ENCODE results near the gene NOL12.

Gene NOL12

DNA sequence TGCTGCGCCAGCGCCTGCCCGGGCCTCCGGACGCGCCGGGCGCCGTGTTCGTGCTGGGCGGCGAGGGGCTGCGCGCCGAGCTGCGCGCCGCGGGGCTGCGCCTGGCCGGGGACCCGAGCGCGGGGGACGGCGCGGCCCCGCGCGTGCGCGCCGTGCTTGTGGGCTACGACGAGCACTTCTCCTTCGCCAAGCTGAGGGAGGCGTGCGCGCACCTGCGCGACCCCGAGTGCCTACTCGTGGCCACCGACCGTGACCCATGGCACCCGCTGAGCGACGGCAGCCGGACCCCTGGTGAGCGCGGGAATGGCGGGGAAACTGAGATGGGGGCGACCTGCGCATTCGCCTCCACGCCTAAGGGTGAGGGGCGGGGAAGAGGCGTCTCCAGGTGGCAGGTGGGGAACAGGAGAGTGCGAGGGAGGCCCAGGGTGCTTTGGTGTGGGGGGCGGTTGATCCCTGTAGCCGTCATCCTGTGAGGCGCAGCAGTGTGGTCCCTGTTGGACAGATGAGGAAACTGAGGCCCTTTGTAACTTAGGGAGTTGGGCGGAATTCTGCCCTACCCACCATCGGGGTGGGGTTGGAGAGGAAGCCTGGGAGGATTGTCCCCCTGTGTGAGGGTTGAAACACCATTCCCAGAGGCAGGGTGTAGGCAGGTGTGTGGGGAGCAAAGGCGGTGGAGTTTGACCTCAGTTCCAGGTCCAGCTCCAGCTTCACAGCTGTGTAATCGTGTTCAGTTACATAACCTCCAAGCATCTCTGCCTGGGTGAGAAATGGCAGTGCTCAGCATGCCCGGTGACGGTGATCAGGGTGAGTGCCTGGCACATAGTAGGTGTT lies 26.9 kb upstream of the NOL12 start:
- in situ Hi-C loops (cut with MboI; ENCODE audit: low sequenced_read_pairs) = no loop called here

- in situ Hi-C loops (cut with MboI; ENCODE audit: low sequenced_read_pairs) = no loop called here
Observed at GRCh38 chr22:37659897-37660708, 26.0 kb upstream of the NOL12 start.

DNA sequence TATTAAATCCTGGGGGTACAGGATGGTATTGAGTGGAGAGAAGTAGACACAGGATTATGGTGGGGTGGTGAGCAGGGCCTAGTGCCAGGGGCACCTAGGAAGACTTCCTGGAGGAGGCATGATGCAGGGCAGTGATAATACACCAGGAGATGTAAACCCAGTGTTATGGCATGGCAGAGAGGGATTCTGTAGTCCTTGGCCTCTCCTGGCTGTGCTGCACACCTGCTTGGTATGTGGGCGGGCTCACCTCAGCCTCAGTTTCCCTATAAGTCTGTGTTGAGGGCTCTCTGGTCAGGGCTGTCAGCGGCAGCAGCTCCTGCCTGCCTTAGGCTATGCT lies 25.5 kb upstream of the NOL12 start:
- in situ Hi-C loops (cut with MboI; ENCODE audit: low sequenced_read_pairs) = no loop called here

DNA sequence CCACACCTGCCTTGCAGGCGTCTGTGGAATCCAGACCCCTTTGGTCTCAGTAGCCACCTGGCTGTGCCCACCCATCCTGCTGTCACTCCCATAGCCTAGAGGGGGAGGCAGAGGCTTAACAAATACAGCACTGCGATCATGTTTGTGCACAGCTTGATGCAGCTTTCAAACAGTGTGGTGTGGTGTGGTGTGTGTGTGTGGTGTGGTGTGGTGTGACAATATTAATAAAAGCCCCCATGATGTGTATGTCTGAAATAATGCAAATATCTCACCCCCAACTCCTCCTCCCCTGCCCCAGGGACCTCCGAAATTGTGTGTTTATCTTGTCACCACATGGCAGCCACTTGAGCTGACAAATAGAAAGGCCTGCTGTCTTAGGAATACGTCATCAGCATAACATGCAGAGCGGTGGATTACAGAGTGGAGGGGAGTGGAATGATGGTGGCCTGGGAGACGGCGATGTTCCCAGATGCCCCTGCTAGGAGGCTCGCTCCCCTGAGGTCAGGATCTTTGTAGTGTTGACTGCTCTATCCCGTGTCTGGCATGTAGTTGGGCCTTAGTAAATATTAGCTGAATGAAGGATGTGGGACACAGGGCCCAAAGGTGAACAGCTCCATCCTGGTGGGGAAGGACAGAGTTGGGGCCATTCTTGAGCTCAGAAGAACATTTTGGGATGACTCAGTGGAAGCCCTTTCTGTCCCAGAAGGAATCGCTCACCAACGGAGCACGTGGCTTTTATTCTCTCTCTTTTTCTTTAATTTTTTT lies 24.8 kb upstream of the NOL12 start:
- in situ Hi-C loops (cut with MboI; ENCODE audit: low sequenced_read_pairs) = no loop called here

- in situ Hi-C loops (cut with MboI; ENCODE audit: low sequenced_read_pairs) = no loop called here
Observed at GRCh38 chr22:37662039-37662438, 24.1 kb upstream of the NOL12 start.

DNA sequence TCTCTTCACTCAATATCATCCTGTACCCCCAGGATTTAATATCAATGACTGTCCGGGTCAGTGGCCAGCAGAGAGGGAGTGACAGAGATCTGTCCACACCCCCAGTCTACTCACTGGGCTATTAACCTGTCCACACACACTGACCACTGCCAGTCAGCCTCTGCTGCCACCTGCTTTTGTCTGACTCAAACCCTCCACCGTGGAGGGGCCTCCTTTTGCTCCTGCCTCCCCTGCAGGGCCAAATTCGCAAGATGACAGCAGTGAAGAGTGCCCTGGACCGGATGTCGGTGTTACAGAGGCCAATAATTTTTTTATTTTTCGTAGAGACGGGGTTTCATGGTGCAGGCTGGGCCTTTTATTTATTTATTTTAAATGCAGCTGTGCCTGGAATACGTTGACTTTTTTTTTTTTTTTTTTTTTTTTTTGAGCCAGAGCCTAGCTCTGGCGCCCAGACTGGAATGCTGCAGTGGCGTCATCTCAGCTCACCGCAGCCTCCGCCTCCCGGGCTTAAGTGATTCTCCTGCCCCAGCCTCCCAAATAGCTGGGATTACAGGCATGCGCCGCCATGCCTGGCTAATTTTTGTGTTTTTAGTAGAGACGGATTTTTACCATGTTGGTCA lies 22.5 kb upstream of the NOL12 start:
- in situ Hi-C loops (cut with MboI; ENCODE audit: low sequenced_read_pairs) = no loop called here

DNA sequence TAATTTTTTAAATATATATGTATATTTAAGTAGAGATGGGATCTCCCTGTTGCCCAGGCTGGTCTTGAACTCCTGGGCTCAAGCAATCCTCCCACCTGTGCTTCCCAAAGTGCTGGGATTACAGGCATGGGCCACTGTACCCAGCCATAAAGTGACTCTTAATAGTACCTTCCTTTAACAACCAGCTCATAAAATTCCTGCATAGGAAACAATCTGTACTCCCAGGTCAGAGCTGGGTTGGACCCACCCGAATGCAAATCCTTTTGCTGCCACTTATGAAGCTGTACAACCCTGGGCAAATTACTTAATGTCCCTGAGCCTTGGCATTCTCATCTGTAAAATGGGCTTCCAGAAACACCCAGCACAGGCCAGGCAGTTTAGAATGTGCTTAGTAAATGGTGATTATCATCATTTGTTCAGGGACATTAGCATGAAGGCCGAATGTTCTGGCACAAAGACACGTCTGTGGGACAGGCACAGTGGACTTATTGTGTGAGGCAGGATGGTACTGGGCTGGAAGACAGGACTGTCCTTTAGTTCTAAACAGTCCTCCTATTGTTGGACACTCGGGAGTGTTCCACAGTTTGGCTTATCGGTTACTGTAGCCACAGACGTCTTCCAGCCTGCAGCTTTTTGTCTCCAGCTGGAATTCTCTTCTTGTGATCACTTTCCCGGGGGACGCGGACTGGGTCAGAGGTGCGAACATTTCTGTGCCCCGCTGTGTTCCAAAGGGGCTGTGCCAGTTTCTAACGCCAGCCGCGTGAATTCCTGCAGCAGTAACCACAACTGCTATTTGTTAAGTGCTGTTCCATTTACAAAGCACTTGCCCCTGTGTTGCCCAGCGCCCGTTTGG lies 21.7 kb upstream of the NOL12 start:
- in situ Hi-C loops (cut with MboI; ENCODE audit: low sequenced_read_pairs) = no loop called here

DNA sequence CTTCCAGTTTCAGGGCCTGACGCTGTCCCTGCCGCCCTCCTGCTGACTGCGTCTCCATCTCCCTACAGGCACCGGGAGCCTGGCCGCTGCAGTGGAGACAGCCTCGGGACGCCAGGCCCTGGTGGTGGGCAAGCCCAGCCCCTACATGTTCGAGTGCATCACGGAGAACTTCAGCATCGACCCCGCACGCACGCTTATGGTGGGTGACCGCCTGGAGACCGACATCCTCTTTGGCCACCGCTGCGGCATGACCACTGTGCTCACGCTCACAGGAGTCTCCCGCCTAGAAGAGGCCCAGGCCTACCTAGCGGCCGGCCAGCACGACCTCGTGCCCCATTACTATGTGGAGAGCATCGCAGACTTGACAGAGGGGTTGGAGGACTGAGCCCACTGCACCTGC lies 20.7 kb upstream of the NOL12 start:
- in situ Hi-C loops (cut with MboI; ENCODE audit: low sequenced_read_pairs) = no loop called here

- in situ Hi-C loops (cut with MboI; ENCODE audit: low sequenced_read_pairs) = no loop called here
Observed at GRCh38 chr22:37669586-37669985, 16.6 kb upstream of the NOL12 start.

DNA sequence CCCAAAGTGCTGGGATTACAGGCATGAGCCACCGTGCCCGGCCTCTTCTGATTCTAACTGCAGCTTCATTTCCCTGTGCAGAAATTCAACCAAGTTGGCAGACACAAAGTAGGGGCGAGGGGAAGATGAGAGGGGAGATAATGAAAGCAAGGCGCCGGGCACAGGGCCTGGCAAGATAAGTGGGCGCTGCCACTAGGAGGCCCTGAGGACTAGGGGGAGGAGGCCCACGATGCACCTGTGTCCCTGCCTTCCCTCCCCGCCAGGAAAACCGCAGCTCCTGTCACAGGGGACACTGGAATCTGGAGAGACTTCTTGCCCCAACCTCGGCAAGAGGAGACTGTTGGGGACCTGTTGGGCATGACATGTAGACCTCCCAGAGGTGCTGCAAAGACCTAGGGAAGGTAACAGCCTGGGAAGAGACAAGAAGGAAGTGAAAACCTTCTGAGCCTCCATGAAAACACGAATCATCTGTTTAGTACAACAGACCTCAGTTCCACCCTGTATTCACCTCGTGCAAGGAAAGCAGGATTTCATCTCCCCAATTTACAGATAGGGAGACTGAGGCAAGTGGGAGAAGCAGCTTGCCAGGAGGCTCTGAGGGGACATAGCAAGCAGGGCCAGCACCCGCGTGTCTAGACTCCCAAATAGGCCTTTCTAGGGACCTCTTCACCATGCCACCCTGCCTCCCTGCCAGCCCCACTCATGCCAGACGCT lies 13.8 kb upstream of the NOL12 start:
- in situ Hi-C loops (cut with MboI; ENCODE audit: low sequenced_read_pairs) = no loop called here

DNA sequence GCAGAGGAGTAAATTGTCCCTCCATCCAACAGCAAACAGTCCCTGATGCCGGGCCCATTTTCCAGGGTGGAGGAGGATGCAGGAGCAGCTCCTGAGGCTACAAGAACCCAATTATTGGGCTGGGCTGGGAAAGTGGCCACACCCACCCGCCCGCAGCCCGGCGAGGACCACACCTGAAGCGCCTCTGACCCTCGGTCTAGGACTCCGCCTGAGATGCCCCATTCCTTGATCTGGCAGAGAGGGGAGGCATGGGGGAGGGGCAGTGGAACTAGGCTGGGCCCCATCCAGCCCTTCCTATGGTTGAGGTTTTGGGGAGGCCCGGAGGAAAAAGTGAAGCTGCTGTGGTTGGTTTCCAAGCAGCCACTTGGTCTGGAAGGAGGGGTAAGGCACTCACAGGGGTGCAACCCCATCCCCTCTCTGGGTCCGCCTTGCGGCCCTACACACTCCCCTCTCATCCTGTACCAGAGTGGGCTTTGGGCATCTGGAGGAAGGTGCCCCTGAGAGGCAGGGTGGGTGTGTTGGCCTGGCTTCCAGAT lies 13.2 kb upstream of the NOL12 start:
- in situ Hi-C loops (cut with MboI; ENCODE audit: low sequenced_read_pairs) = no loop called here

- in situ Hi-C loops (cut with MboI; ENCODE audit: low sequenced_read_pairs) = no loop called here
Observed at GRCh38 chr22:37674248-37674647, 11.9 kb upstream of the NOL12 start.

DNA sequence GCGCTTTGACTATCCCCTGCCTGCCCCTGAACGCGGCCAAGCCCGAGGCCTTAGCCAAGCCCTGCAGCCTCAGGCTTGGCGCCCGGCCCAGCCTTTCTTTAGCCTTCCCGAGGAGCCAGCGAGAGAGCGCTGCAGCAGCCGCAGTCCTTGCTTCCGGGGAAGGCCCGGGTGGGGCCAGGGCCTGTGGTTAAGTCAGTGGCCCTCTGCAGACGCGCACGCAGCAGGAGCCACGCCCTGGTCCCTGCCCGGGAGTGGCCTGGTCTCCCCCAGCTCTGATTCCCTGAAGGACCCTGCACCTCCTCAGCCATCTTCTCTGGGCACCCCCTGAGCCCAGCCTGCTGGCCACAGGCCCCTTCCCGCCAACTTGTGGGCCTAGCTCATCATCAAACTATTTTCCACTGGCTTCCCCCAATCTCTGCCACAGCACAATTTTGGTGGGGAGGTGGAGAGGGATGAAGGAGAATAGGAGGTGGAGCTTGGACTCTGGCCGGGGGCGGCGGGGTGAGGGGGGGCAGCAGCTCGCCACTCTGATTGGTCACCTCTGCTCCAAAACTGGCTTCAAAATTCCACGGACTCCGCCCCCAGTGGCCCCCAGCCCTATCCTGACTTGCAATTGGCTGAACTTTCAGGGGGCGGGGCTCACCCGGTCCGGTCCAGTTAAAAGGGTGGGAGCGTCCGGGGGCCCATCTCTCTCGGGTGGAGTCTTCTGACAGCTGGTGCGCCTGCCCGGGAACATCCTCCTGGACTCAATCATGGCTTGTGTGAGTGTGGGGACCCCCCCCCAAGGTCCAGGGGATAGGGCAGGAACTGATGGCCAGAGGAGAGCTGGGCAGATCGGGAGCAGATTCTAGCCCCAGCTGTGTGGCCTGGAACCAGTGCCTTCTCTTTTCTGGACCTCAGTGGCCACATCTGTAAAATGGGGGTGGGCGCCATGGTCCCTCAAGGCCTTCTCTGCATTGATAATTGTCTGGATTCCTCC lies 10.9 kb upstream of the NOL12 start, which contains the start of gene LGALS1:
TSS of gene LGALS1 (plus strand) at position 686 of the 979 bp plus-strand sequence. CDS start at position 753, 67 bp downstream.
- in situ Hi-C loops (cut with MboI; ENCODE audit: low sequenced_read_pairs) = no loop called here

DNA sequence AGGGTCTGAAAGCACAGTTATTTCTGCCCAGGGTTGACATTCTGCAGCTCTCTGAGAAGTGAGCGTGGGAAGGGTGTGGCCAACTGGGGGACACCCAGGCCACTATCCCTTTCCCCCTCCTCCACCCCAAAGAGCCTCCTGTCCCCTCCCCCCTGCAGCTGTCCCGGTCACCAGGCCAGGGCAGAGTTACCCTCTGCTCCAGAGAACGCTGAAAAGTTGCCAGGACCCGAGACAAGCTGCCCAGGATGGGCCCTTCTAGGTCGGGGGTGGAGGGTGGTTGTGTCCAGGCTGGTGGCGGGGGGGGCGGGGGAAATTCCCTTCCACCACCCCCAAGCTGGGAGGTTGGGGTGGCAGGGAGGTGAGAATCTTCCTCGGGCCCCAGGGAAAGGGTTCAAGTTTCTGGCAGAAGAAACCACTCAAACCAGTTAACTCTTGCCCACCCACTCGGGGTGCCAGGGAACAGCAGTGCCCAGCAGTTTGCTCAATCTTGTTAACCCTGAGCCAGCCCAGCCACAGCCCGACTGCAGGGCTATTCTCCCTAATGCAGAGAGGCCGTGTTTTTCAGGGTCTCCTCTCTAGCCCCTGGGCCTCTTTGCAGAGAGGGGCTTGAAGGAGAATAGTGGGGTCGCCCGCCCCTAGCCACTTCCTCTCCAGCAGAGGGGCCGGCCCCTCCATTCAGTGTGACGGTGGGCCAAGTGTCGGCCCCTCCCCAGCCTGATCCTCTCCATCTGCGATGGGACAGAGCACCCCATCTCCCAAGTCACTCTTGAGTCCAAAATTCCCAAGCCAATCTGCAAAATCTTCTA lies 10.0 kb upstream of the NOL12 start:
- in situ Hi-C loops (cut with MboI; ENCODE audit: low sequenced_read_pairs) = no loop called here

DNA sequence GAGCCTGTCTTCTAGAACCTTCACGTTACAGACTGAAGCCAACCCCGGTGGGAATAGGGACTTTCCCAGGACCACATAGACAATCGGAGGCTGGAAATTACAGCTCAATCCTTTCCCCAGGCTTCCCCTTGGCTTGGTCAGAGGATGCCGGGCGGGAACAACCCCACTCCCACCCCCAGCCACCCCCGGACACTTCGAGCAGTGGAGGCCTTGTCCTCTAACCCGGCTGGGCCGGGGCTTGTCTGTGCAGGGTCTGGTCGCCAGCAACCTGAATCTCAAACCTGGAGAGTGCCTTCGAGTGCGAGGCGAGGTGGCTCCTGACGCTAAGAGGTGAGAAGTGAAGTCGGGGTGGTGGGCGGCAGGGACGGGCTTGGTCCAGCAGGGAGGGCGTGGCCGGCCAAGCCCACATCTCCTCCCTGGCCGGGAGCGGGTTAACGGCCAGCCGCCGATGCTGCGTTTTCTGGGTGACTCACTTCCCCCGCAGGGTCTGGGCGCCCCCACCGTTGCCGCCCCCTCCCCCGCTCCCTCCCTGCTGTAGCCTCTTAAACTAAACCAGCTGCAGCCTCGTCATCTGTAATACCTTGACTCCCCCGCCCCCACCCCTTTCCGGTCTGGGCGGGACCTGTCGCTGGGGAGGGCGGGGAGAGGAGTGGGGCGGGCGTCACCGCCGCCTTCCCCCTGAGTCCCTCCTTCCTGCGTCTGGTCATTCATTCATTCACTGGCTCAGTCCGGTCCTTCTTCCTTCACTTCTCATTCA lies 9.2 kb upstream of the NOL12 start:
- in situ Hi-C loops (cut with MboI; ENCODE audit: low sequenced_read_pairs) = no loop called here

- in situ Hi-C loops (cut with MboI; ENCODE audit: low sequenced_read_pairs) = no loop called here
Observed at GRCh38 chr22:37677493-37677974, 8.6 kb upstream of the NOL12 start.
